SK-N-DZ (cell line): ENCODE results near the gene PFDN6. TPM values are rescaled to one million over a fixed set of nuclear protein-coding genes. Genes with fewer than 3 reads are reported as not detected.
"Not testable (repeated sequence)": the region's sequence is repeated elsewhere in the genome, so short reads cannot be mapped to it uniquely, and the experiment has no call there.

Source experiments
- DNase-seq: peaks from one replicate; pipeline ENCODE4 v3.0.0-alpha.2; 2015; ENCODE audit warnings: low spot score
- polyA plus RNA-seq, 2 experiments: library from polyadenylated mRNA; depleted of rRNA; stranded (reverse); fragments of >200 nt; gene quantifications; 2 replicates each; pipeline ENCODE4 v1.2.3, GENCODE V29; 2014

PFDN6 gene
- polyA plus RNA-seq (2014; cell fraction: cytosol; rRNA removed): 107 and 170 TPM in 2 replicates
- polyA plus RNA-seq (2014; cell fraction: nucleus; rRNA removed): 81.3 and 118 TPM in 2 replicates

GRCh38 chr6:33288921-33289783 is at the start of gene PFDN6, which contains the start of gene WDR46:
PFDN6 (plus strand) TSS chr6:33289601; CDS start chr6:33289857, 256 bp downstream.
WDR46 (minus strand) TSS chr6:33289239; CDS start chr6:33289170, 69 bp downstream.
- DNase-seq: peak; percentile 93

- no peak for DNase-seq
These were observed 47.4 kb upstream of the PFDN6 start for GRCh38 chr6:33241968-33242367.

GRCh38 chr6:33243476-33243875 is 45.9 kb upstream of the PFDN6 start:
- DNase-seq: no peak

GRCh38 chr6:33247977-33248642 is 41.3 kb upstream of the PFDN6 start:
- peak; percentile 85 for DNase-seq

GRCh38 chr6:33248643-33248931 is 40.8 kb upstream of the PFDN6 start:
- no peak for DNase-seq

- peak; percentile 99 for DNase-seq
These were observed 40.3 kb upstream of the PFDN6 start for GRCh38 chr6:33248932-33249731.

GRCh38 chr6:33249732-33250630 is 39.4 kb upstream of the PFDN6 start:
- peak; percentile 87 for DNase-seq

- no peak for DNase-seq
These were observed 38.7 kb upstream of the PFDN6 start for GRCh38 chr6:33250731-33251130.

- no peak for DNase-seq
These were observed 37.9 kb upstream of the PFDN6 start for GRCh38 chr6:33251395-33252012.

GRCh38 chr6:33252759-33253158 is 36.6 kb upstream of the PFDN6 start:
- no peak for DNase-seq

- DNase-seq: no peak
These were observed 34.8 kb upstream of the PFDN6 start for GRCh38 chr6:33254591-33254990.

- no peak for DNase-seq
These were observed 30.4 kb upstream of the PFDN6 start for GRCh38 chr6:33259032-33259431.

- not testable (repeated sequence) for DNase-seq
These were observed 26.9 kb upstream of the PFDN6 start for GRCh38 chr6:33262490-33262889.

- no peak for DNase-seq
These were observed 25.4 kb upstream of the PFDN6 start for GRCh38 chr6:33264015-33264414.

- no peak for DNase-seq
These were observed 18.3 kb upstream of the PFDN6 start for GRCh38 chr6:33271117-33271467.

- peak; percentile 99 for DNase-seq
These were observed 17.7 kb upstream of the PFDN6 start, which contains the start of the genes RPS18 and VPS52 for GRCh38 chr6:33271468-33272274. RPS18 (plus strand) TSS chr6:33272075; CDS start chr6:33272120, 45 bp downstream. VPS52 (minus strand) TSS chr6:33271876; CDS start chr6:33271675, 201 bp downstream.

GRCh38 chr6:33272275-33273128 is 16.9 kb upstream of the PFDN6 start:
- DNase-seq: no peak

GRCh38 chr6:33273129-33273923 is 16.1 kb upstream of the PFDN6 start:
- no peak for DNase-seq
